HG03520 (cell line): ENCODE measurements around the gene MYOT.

Experiments
- ATAC-seq: cut with Tn5 transposase; IDR thresholded peaks from one replicate; pipeline ENCODE4 v1.9.1; 2021; ENCODE audit warnings: mild to moderate bottlenecking, moderate library complexity; ENCODE audit not compliant: unreplicated experiment

Gene MYOT

DNA sequence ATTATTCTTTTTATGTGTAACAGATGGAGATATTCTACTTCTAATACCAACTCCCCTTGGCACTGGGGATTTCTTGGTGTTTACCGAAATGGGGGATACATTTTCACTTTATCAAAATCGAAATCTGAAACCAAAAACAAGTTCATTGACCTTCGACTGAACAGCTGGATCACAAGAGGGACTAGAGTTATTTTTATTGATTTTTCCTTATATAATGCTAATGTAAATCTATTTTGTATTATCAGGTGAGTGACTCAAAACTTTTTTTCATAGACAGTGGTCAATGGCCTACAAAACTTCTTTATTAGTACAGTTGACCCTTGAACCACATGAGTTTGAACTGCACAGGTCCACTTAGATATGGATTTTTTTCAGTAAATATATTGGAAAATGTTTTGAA, 31.8 kb downstream of the MYOT start:
- ATAC-seq, result no peak

GRCh38 chr5:137901011-137901817, 33.6 kb downstream of the MYOT start:
- ATAC-seq, result no peak

DNA sequence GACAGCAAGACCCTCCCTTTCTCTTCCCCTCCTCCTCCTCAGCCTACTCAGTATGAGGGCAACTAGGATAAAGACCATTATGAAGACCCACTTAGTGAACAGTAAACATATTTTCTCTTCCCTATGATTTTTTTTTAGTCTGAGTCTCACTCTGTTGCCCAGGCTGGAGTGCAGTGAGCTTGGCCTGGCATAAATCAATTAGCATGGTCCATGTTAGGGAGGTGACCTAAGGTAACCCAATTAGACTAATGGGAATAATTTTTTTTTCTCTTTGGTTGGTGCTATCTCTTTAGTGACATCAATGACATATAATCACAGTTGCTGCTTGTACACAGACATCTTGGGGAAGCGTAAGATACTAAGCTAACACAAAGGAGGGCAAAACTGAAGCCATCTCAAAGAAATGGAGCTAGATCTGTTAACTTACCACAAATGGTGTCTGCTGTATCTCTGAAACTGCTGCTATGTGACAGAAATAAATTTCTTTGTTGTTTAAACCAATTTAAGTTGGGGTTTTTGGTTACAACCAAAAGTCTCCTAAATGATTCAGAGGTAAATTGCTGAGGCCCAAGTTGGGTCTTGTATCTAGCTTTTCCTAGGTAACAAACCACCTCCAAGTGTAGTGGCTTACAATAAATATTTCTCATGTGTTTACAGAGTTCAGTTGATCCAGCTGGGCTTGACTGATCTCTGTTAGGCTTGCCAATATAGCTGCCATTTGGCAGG, 34.9 kb downstream of the MYOT start:
- ATAC-seq, result no peak

- ATAC-seq, result no peak
These were observed 47.1 kb downstream of the MYOT start for GRCh38 chr5:137914758-137915157.

DNA sequence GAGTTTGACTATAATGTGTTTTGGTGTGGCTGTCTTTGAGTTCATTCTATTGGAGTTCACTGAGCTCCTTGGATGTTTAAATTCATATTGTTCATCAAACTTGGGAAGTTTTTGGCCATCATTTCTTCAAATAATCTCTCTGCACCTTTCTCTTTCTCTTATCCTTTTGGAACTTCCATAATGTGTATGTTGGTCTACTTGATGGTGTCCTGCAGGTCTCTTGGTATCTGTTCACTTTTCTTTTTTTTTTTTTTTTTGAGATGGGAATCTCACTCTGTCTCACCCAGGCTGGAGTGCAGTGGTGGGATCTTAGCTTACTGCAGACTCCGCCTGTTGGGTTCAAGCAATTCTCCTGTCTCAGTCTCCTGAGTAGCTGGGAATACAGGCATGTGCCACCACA, 49.3 kb downstream of the MYOT start:
- ATAC-seq, result no peak

DNA sequence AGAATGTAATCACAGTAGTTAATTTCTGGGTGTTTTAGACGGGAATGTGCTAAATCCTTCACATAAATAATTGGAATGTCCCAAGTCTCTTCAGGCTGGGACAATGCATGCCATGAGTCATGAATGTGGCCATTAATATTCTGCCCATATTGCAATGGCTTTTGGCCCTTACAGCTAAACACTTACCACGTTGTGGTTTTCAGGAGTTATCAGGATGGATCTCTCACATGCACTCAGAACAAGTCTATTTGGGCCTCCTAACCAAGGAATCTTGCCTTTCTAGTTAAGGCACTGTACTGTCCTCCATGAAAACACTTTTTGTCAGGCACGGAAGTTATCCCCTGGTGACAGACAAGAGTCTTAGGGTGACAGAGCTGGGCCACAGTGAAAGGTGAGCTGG, 54.3 kb downstream of the MYOT start:
- no peak for ATAC-seq

- ATAC-seq, result no peak
These were observed 56.2 kb downstream of the MYOT start for GRCh38 chr5:137923856-137924255.

DNA sequence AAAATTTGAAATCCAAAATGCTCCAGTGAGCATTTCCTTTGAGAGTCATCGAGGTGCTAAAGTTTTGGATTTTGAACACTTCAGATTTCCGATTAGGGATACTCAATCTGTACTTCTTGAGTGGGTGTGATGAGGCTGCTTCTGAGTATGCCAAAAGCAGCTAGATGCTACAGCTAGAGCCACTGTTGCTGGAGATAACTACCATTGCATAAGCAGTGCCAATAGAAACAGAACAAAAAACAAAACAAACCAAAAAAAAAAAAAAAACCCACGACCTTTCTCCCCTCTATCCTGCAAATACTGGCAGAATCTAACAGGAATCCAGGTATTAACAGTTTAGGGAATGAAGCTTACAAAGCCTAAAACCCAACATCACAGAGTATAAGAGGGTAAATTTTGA, 65.1 kb downstream of the MYOT start:
- no peak for ATAC-seq

GRCh38 chr5:137933491-137933911, 65.8 kb downstream of the MYOT start:
- no peak for ATAC-seq

DNA sequence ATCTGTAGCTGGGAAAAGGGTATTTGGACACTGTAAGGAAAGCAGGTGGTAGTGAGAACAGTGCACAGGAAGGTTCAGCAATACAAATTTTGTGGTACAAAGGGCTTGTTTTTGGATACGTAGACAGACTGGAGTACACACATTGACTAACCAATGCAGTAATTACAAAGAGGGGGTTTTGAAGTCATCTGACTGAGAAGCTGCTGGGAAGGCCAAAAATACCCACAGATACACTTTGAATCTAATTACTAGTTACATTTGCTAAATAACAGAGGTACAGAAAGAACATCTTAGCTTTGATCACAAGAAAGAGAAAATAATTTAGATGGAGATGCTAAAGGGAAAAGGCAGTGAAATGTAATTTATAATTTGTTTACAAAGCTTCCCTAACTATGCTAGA, 67.5 kb downstream of the MYOT start:
- no peak for ATAC-seq

DNA sequence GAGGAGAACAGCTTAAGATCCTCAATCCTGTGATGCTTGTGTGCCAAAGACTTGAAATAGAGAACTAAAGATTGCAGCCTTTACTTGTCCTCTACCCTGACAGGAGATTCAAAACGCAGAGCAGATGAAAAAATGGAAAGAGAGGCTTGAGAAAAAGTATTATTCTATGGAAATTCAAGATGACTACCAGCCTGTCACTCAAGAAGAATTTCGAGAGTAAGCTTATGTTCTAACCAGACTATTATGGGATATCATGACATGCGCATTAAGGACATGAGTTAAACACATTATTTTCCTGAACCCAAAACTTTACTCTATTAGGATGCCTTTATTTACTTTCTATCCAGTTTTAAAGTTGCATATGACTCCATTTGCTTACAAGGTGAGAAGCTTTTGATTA, 68.0 kb downstream of the MYOT start:
- ATAC-seq, result no peak
